ENCODE data around the gene MBD5. TPM values are rescaled to one million over a fixed set of nuclear protein-coding genes. Genes with fewer than 3 reads are reported as not detected.

Gene MBD5
- polyA plus RNA-seq, 1 donor (not counting 4 experiments of a cell fraction or from before 2014, with no cell fraction given): 20.1 TPM

GRCh38 chr2:148358375-148358774 is 337.5 kb downstream of the MBD5 start:
- no peak overlapping the region for H3K4me3 ChIP-seq (ENCODE audit: control insufficient read depth in 2 of 3, extremely low read depth in 1 of 3, insufficient read depth in 2 of 3, low read depth in 1 of 3, low read length in 3 of 3)
- dilution Hi-C loops (cut with MboI; ENCODE audit: extremely low pct_ligation_motif_present, low sequenced_read_pairs): no loop called here
- TF ChIP-seq EZH2 (IDR thresholded peaks at IDR 0.05; ENCODE audit: low read length): no peak
- no peak for TF ChIP-seq CTCF (optimal IDR thresholded peaks at IDR 0.05 in 1 of 3, IDR thresholded peaks at IDR 0.05 in 1 of 3, conservative IDR thresholded peaks at IDR 0.05 in 1 of 3; ENCODE audit: extremely low read depth in 1 of 3, insufficient read depth in 2 of 3, low read length in 3 of 3)
- no peaks in the 10 kb centered on the region for H3K9me3 ChIP-seq (ENCODE audit: control insufficient read depth, low read depth, low read length)
- H3K36me3 ChIP-seq (ENCODE audit: control insufficient read depth in 2 of 2, extremely low read depth in 1 of 2, insufficient read depth in 2 of 2, low read length in 2 of 2): no peaks in the 10 kb centered on the region
- DNase-seq (ENCODE audit: low read depth, low spot score): no peak
- H3K9me1 ChIP-seq (ENCODE audit: control insufficient read depth, extremely low read depth, insufficient read depth, low read length): no peaks in the 10 kb centered on the region
- no peaks in the 10 kb centered on the region for H3K27me3 ChIP-seq (ENCODE audit: control insufficient read depth, extremely low read depth, insufficient read depth, low read length)
- no peak for FAIRE-seq
- H3K9ac ChIP-seq (ENCODE audit: control insufficient read depth, extremely low read depth, insufficient read depth, low read length): no peak overlapping the region
- H4K20me1 ChIP-seq (ENCODE audit: control insufficient read depth, extremely low read depth, insufficient read depth, low read length): no peaks in the 10 kb centered on the region
- H3K27ac ChIP-seq (ENCODE audit: control insufficient read depth, insufficient read depth, low read length): no peak overlapping the region
- H3K79me2 ChIP-seq (ENCODE audit: control insufficient read depth, insufficient read depth, low read length): no peaks in the 10 kb centered on the region
- no peak overlapping the region for H2AFZ ChIP-seq (ENCODE audit: control insufficient read depth, low read length)
- no peaks in the 10 kb centered on the region for H3K4me1 ChIP-seq (ENCODE audit: control insufficient read depth, extremely low read depth, insufficient read depth, low read length)
- H3K4me2 ChIP-seq (ENCODE audit: control insufficient read depth, extremely low read depth, insufficient read depth, low read depth, low read length): no peak overlapping the region

- H3K9me3 ChIP-seq (ENCODE audit: control insufficient read depth, low read depth, low read length): no peaks in the 10 kb centered on the region
- FAIRE-seq (no peak), DNase-seq (ENCODE audit: low read depth, low spot score) (no peak)
- H3K4me1 ChIP-seq (ENCODE audit: control insufficient read depth, extremely low read depth, insufficient read depth, low read length): no peaks in the 10 kb centered on the region
- TF ChIP-seq EZH2 (IDR thresholded peaks at IDR 0.05; ENCODE audit: low read length): no peak
- TF ChIP-seq CTCF (optimal IDR thresholded peaks at IDR 0.05 in 1 of 3, IDR thresholded peaks at IDR 0.05 in 1 of 3, conservative IDR thresholded peaks at IDR 0.05 in 1 of 3; ENCODE audit: extremely low read depth in 1 of 3, insufficient read depth in 2 of 3, low read length in 3 of 3): no peak
- H4K20me1 ChIP-seq (ENCODE audit: control insufficient read depth, extremely low read depth, insufficient read depth, low read length): no peaks in the 10 kb centered on the region
- no peak overlapping the region for H3K4me3 ChIP-seq (ENCODE audit: control insufficient read depth in 2 of 3, extremely low read depth in 1 of 3, insufficient read depth in 2 of 3, low read depth in 1 of 3, low read length in 3 of 3)
- no peak overlapping the region for H3K27ac ChIP-seq (ENCODE audit: control insufficient read depth, insufficient read depth, low read length)
- no peaks in the 10 kb centered on the region for H3K27me3 ChIP-seq (ENCODE audit: control insufficient read depth, extremely low read depth, insufficient read depth, low read length)
- H3K9me1 ChIP-seq (ENCODE audit: control insufficient read depth, extremely low read depth, insufficient read depth, low read length): no peaks in the 10 kb centered on the region
- H3K36me3 ChIP-seq (ENCODE audit: control insufficient read depth in 2 of 2, extremely low read depth in 1 of 2, insufficient read depth in 2 of 2, low read length in 2 of 2): no peaks in the 10 kb centered on the region
- no peak overlapping the region for H2AFZ ChIP-seq (ENCODE audit: control insufficient read depth, low read length)
- no peaks in the 10 kb centered on the region for H3K79me2 ChIP-seq (ENCODE audit: control insufficient read depth, insufficient read depth, low read length)
- no peak overlapping the region for H3K4me2 ChIP-seq (ENCODE audit: control insufficient read depth, extremely low read depth, insufficient read depth, low read depth, low read length)
- no peak overlapping the region for H3K9ac ChIP-seq (ENCODE audit: control insufficient read depth, extremely low read depth, insufficient read depth, low read length)
- dilution Hi-C loops (cut with MboI; ENCODE audit: extremely low pct_ligation_motif_present, low sequenced_read_pairs): no loop called here
Measured at GRCh38 chr2:148360662-148361061, 339.8 kb downstream of the MBD5 start.
